IMR-90 (cell line): ENCODE results near the gene NUDT19. TPM values are rescaled to one million over a fixed set of nuclear protein-coding genes. Genes with fewer than 3 reads are reported as not detected.

ENCODE experiments used
- ATAC-seq: fragments of 200-7000 bp; cut with Tn5 transposase; 2 replicates; pipeline ENCODE4 v1.9.1; 2020; ENCODE audit warnings: low read depth, mild to moderate bottlenecking, moderate library complexity
- BruUV-seq: library from RNA; stranded (reverse); fragments of 400-500 nt; replicated peaks from 2 replicates; lab custom pipeline; 2021; lab: Mats Ljungman, UMichigan
- CTCF ChIA-PET: fragments of 300-600 bp; formaldehyde crosslinking; extraction: SDS; loops from one replicate; lab custom pipeline; 2021; ENCODE audit warnings: antibody characterized with exemption; lab: Yijun Ruan, JAX
- POLR2A ChIA-PET: fragments of 300-600 bp; sonication (Branson Sonifier 250); formaldehyde crosslinking; loops from one replicate; lab custom pipeline; 2022; ENCODE audit warnings: antibody characterized with exemption; ENCODE audit not compliant: unreplicated experiment; lab: Charles Lee
- DNase-seq: peaks from one replicate; pipeline ENCODE4 v3.0.0; 2013
- H2AFZ ChIP-seq: replicated peaks from 2 replicates; pipeline ENCODE3; 2013; ENCODE audit warnings: low read length, mild to moderate bottlenecking; ENCODE audit not compliant: poor library complexity
- H2AK5ac ChIP-seq: 2 replicates; pipeline ENCODE4 v1.6.1; 2013; ENCODE audit warnings: low read depth, low read length, inconsistent platforms
- H2AK9ac ChIP-seq: replicated peaks from 2 replicates; pipeline ENCODE3; 2013; ENCODE audit warnings: mild to moderate bottlenecking, low read depth, low read length, moderate library complexity; ENCODE audit not compliant: poor library complexity
- H2BK120ac ChIP-seq: 2 replicates; pipeline ENCODE4 v1.6.1; 2013; ENCODE audit warnings: low read depth, low read length, inconsistent platforms
- H2BK15ac ChIP-seq: 3 replicates; pipeline ENCODE4 v1.6.1; 2013; ENCODE audit warnings: low read depth, low read length, inconsistent platforms
- H2BK20ac ChIP-seq: 2 replicates; pipeline ENCODE4 v1.6.1; 2013; ENCODE audit warnings: low read depth, mild to moderate bottlenecking, inconsistent platforms, low read length, moderate library complexity
- H2BK5ac ChIP-seq: 2 replicates; pipeline ENCODE4 v1.6.1; 2013; ENCODE audit warnings: mild to moderate bottlenecking, low read depth, low read length, inconsistent platforms; ENCODE audit not compliant: poor library complexity, severe bottlenecking
- H3K14ac ChIP-seq: replicated peaks from 2 replicates; pipeline ENCODE4 v1.6.1; 2013; ENCODE audit warnings: low read depth, low read length, inconsistent platforms
- H3K18ac ChIP-seq: 2 replicates; pipeline ENCODE4 v1.6.1; 2013; ENCODE audit warnings: low read depth, low read length, control low read depth
- H3K23ac ChIP-seq: 2 replicates; pipeline ENCODE4 v1.6.1; 2013; ENCODE audit warnings: low read depth, low read length, inconsistent platforms
- H3K27ac ChIP-seq: 2 replicates; pipeline ENCODE4 v1.5.1; 2013; ENCODE audit warnings: mild to moderate bottlenecking, control low read depth, low read length; ENCODE audit not compliant: insufficient read depth
- H3K27me3 ChIP-seq: 2 replicates; pipeline ENCODE4 v1.6.1; 2013; ENCODE audit warnings: low read length; ENCODE audit not compliant: control insufficient read depth, insufficient read depth
- H3K36me3 ChIP-seq: 2 replicates; pipeline ENCODE4 v1.6.1; 2013; ENCODE audit warnings: low read length, mixed read lengths; ENCODE audit not compliant: control insufficient read depth, insufficient read depth
- H3K4ac ChIP-seq: 2 replicates; pipeline ENCODE4 v1.6.1; 2013; ENCODE audit warnings: low read depth, low read length, inconsistent platforms
- H3K4me1 ChIP-seq: 2 replicates; pipeline ENCODE4 v1.6.1; 2013; ENCODE audit warnings: low read length, mixed read lengths; ENCODE audit not compliant: control insufficient read depth, insufficient read depth
- H3K4me2 ChIP-seq: 2 replicates; pipeline ENCODE4 v1.6.1; 2013; ENCODE audit warnings: low read depth, mild to moderate bottlenecking, control low read depth, low read length, moderate library complexity
- H3K4me3 ChIP-seq: 2 replicates; pipeline ENCODE4 v1.5.1; 2013; ENCODE audit warnings: low read depth, mild to moderate bottlenecking, control low read depth, low read length, moderate library complexity; ENCODE audit not compliant: insufficient read depth
- H3K56ac ChIP-seq: 2 replicates; pipeline ENCODE4 v1.6.1; 2013; ENCODE audit warnings: low read length, inconsistent platforms; ENCODE audit not compliant: insufficient read depth; ENCODE audit errors: extremely low read depth
- H3K79me1 ChIP-seq, 2 experiments: 2 replicates each; pipeline ENCODE4 v1.6.1; 2013; ENCODE audit warnings: low read length in 2 of 2, inconsistent platforms in 1 of 2, low read depth in 1 of 2
- H3K9ac ChIP-seq: 2 replicates; pipeline ENCODE4 v1.6.1; 2013; ENCODE audit warnings: low read depth, low read length, control low read depth
- H3K9me1 ChIP-seq: 2 replicates; pipeline ENCODE4 v1.6.1; 2013; ENCODE audit warnings: low read length, inconsistent platforms; ENCODE audit not compliant: insufficient read depth
- H3K9me3 ChIP-seq: 2 replicates; pipeline ENCODE4 v1.6.1; 2013; ENCODE audit warnings: low read length; ENCODE audit not compliant: control insufficient read depth, insufficient read depth
- H4K20me1 ChIP-seq: 2 replicates; pipeline ENCODE4 v1.6.1; 2013; ENCODE audit warnings: low read length, inconsistent platforms; ENCODE audit not compliant: insufficient read depth
- H4K5ac ChIP-seq: 2 replicates; pipeline ENCODE4 v1.6.1; 2013; ENCODE audit warnings: mild to moderate bottlenecking, low read depth, low read length, control low read depth
- H4K8ac ChIP-seq, 2 experiments: 2 replicates each; pipeline ENCODE4 v1.6.1; 2013; ENCODE audit warnings: low read depth in 2 of 2, low read length in 2 of 2, control low read depth in 1 of 2, inconsistent platforms in 1 of 2
- H4K91ac ChIP-seq: 2 replicates; pipeline ENCODE4 v1.6.1; 2013; ENCODE audit warnings: low read depth, low read length, inconsistent platforms; ENCODE audit not compliant: insufficient read depth
- USF2 ChIP-seq: fragments of 150-350 bp; IDR thresholded peaks from 2 replicates; pipeline ENCODE4 v1.6.1; 2017; ENCODE audit warnings: mild to moderate bottlenecking, antibody characterized with exemption, low read length, low read depth
- WGBS, 2 experiments: methylation state at CpG; one replicate each; pipeline versions ENCODE4 v1.1.5 to v1.1.7; 2013; ENCODE audit warnings: missing lambda C conversion rate in 2 of 2; ENCODE audit not compliant: insufficient read length in 1 of 2; ENCODE audit errors: extremely low coverage in 2 of 2; 5-methylcytosine and 5-hydroxymethylcytosine counted together
- dilution Hi-C: fragments of 300-500 bp; cut with HindIII; formaldehyde crosslinking; loops from one replicate; pipeline ENCODE4 v1.14.3; 2018; ENCODE audit warnings: low sequenced_read_pairs; ENCODE audit not compliant: unreplicated experiment
- in situ Hi-C: fragments of 300-500 bp; cut with MboI; formaldehyde crosslinking; loops from 3 replicates; pipeline ENCODE4 v1.14.3; 2019; ENCODE audit warnings: low sequenced_read_pairs, inconsistent platforms, mixed read lengths
- intact Hi-C: fragments of 100-400 bp; cut with micrococcal nuclease; formaldehyde crosslinking; loops from 2 replicates; pipeline ENCODE4 v1.10.0; 2022
- polyA plus RNA-seq, 3 experiments: library from polyadenylated mRNA; depleted of rRNA; stranded (reverse); fragments of >200 nt; gene quantifications; 2 replicates each; pipeline ENCODE4 v1.2.3, GENCODE V29; 2012; ENCODE audit warnings: low replicate concordance in 1 of 3
- total RNA-seq: library from RNA; depleted of rRNA; stranded (reverse); fragments of >200 nt; gene quantifications from 2 replicates; pipeline ENCODE4 v1.2.3, GENCODE V29; 2012

The NUDT19 gene
- total and polyA plus RNA-seq, 2 of the 4 experiments (the other 2 are of a cell fraction), result 4.1 to 4.5 TPM

GRCh38 chr19:32688311-32688710 lies 3.3 kb upstream of the NUDT19 start:
- no peak overlapping the region for H2AK9ac ChIP-seq
- H3K9ac ChIP-seq, result no peak overlapping the region
- H2BK15ac ChIP-seq, result no peak overlapping the region
- CTCF ChIA-PET, result no interaction called here
- no peak overlapping the region for H2BK120ac ChIP-seq
- DNase-seq (peak; percentile 71), ATAC-seq (no peak)
- POLR2A ChIA-PET, result no interaction called here
- H3K14ac ChIP-seq, result no peak overlapping the region
- no peak overlapping the region for H3K4me2 ChIP-seq
- H2BK20ac ChIP-seq, result no peak overlapping the region
- H3K9me3 ChIP-seq, result no peaks in the 10 kb centered on the region; the same call in 1 of the 2 replicates
- no peaks in the 10 kb centered on the region for H4K20me1 ChIP-seq
- H3K36me3 ChIP-seq, result peaks cover 2% of the 10 kb centered on the region; the same call in 1 of the 2 replicates
- no peak overlapping the region for H3K18ac ChIP-seq
- dilution Hi-C loops (no loop called here), in situ Hi-C loops (no loop called here), intact Hi-C loops (no loop called here)
- no peak overlapping the region for H2AFZ ChIP-seq
- H4K91ac ChIP-seq, result no peak overlapping the region
- no peak overlapping the region for H3K27ac ChIP-seq
- no peak overlapping the region for H3K4me3 ChIP-seq
- H2BK5ac ChIP-seq, result no peak overlapping the region
- peaks cover 8 to 19% of the 10 kb centered on the region in 2 experiments for H3K79me1 ChIP-seq
- H3K4ac ChIP-seq, result no peak overlapping the region
- TF ChIP-seq USF2, result no peak
- H4K8ac ChIP-seq, result no peak overlapping the region
- H3K27me3 ChIP-seq, result no peaks in the 10 kb centered on the region
- H3K23ac ChIP-seq, result no peak overlapping the region
- no peak overlapping the region for H4K5ac ChIP-seq
- H3K4me1 ChIP-seq, result peaks cover 9% of the 10 kb centered on the region
- BruUV-seq, result no TSS peak
- WGBS, 2 experiments, result no CpG with 5 or more reads among the region's 1 CpG
- H2AK5ac ChIP-seq, result peak overlapping the region; percentile 67; the same call in 1 of the 2 replicates
- H3K56ac ChIP-seq, result no peak overlapping the region; the same call in 1 of the 2 replicates
- peaks cover 3% of the 10 kb centered on the region; the same call in 1 of the 2 replicates for H3K9me1 ChIP-seq
